GM21825 (cell line): ENCODE data around the gene CSDE1.

Source experiments
- ATAC-seq: cut with Tn5 transposase; IDR thresholded peaks from one replicate; pipeline ENCODE4 v1.9.1; 2021; ENCODE audit warnings: mild to moderate bottlenecking, moderate library complexity; ENCODE audit not compliant: unreplicated experiment

Gene CSDE1

GRCh38 chr1:114750780-114751179 is 7.0 kb downstream of the CSDE1 start:
- ATAC-seq = no peak

DNA sequence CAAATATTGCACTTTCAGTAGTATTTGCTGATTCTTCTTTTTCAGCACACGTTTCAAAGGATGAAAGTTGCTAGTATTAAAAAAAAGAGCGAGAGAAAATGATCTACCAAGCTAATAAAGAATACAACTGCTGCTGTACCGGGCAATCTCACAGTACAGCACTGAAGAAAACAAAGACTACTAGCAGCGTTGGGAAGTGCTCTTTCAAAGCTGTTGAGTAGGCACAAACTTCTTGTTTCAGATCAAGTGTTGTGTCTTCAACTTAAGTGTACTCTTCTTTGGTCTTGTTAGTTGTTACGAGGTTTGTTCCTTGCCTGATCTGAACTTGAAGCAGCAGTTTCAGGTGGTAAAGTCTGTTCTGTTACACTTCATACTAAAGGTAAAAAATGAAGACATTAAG is 7.9 kb downstream of the CSDE1 start:
- ATAC-seq = no peak

GRCh38 chr1:114746450-114747121 is 11.2 kb downstream of the CSDE1 start:
- ATAC-seq = no peak

- no peak for ATAC-seq
Measured at GRCh38 chr1:114745291-114745690, 12.5 kb downstream of the CSDE1 start.

- no peak for ATAC-seq
Measured at GRCh38 chr1:114741963-114742746, 15.6 kb downstream of the CSDE1 start.

- no peak for ATAC-seq
Measured at GRCh38 chr1:114740331-114740730, 17.5 kb downstream of the CSDE1 start.

- ATAC-seq = no peak
Measured at GRCh38 chr1:114737314-114737849, 20.4 kb downstream of the CSDE1 start.

- no peak for ATAC-seq
Measured at GRCh38 chr1:114735479-114735878, 22.3 kb downstream of the CSDE1 start.

DNA sequence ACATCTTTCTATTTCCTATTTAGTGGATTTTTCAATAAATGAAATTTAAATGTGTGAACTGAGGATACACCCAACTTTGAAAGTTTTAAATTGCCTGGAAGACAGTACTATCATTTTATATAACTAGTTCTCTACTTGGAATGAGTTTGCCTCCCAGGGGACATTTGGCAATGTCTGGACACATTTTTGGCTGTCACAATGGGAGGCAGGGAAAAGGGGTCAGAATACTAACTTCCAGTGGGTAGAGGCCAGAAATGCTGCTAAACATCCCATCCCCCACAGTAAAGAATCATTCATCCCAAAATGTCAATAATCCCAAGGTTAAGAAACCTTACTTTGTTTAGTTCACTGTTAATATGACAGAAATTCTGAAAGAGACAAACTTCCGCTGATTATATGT is 28.0 kb downstream of the CSDE1 start:
- no peak for ATAC-seq

- no peak for ATAC-seq
Measured at GRCh38 chr1:114728553-114728952, 29.2 kb downstream of the CSDE1 start.

DNA sequence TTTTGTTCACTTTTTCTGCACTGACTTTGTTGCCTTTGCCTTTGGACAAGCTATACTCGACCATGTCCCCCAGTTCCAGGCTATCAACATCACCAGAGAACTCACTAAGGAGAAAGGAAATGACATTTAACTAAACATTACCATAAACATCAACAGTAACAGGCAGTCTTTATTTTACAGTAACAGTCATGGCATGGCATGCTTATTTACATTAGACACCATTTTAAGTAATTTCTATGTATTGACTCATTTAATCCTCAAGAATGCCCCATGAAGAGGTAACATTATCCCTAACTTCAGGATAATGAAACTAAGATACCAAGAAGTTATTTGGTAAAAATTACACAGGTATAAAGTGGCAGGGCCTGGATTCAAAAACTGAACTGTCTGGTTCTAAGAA is 32.6 kb downstream of the CSDE1 start:
- no peak for ATAC-seq

DNA sequence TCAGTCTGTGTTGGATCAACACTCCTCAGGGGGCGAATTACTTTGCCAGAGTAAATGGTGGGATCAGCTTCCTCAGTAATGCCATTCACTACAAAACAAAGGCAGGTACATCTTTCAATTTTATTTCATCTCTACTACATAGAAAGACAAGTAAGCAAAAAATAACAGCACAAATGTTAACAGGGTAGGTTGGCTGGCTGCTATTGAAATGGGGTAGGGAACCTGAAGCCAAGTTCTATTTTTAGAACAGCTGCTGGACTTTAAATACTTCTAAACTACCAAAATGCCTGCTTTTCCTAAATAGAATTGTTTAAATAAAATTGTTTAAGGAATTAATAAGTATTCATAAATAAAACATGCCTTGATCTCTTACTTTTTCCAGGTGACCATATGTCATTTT is 33.9 kb downstream of the CSDE1 start:
- no peak for ATAC-seq

DNA sequence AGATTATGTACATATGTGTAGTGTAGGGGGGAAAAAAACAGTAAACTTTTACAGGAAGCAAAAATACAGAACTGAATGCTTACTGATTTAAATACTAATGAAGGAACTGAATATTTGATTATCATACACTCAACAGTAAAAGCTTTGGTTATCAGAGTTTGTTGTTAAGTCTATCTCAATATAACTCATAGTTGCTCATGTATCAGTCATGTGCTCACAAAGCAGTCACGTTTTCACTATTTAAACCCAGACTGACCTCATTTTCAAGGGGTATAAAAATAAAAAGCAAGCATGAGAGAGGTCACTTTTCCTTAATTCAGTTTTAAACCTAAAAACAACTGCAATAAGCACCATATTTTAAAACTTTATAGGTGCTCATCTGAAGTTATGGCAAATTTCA is 34.3 kb downstream of the CSDE1 start:
- no peak for ATAC-seq

DNA sequence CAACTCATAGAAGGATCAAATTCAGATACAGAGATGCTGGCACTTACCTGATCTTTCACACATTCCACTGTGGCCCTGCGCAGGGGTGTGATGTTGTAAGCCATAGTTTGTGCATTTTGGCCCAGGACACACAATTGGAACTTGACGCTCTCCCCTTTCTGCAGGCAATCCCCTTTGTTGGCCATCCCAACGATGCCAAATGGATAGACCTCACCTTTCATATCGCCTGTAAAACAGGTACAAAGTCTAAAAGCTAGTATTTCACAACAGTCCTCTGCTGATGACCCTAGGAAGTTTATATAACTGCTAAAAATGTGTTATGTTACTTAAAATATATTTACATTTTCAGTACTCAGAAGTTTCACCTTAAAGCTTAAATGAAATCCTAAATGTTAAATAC is 37.3 kb downstream of the CSDE1 start:
- no peak for ATAC-seq

DNA sequence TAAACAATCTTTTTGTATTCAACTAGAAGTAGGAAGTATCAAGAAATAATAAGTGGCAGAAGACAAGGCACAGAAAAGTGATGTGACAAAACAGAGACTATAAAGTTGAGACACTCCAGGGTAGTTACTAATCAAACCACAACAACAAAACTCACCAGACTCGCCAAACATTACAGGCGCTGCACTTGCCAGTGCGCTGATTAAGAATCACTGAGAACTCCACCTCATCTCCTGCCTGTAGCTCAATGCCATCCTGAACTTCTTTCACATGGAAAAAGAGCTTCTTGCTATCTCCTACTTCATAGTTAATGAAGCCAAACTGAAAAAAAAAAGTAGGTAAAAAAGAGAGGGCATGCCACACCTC is 38.4 kb downstream of the CSDE1 start:
- no peak for ATAC-seq

DNA sequence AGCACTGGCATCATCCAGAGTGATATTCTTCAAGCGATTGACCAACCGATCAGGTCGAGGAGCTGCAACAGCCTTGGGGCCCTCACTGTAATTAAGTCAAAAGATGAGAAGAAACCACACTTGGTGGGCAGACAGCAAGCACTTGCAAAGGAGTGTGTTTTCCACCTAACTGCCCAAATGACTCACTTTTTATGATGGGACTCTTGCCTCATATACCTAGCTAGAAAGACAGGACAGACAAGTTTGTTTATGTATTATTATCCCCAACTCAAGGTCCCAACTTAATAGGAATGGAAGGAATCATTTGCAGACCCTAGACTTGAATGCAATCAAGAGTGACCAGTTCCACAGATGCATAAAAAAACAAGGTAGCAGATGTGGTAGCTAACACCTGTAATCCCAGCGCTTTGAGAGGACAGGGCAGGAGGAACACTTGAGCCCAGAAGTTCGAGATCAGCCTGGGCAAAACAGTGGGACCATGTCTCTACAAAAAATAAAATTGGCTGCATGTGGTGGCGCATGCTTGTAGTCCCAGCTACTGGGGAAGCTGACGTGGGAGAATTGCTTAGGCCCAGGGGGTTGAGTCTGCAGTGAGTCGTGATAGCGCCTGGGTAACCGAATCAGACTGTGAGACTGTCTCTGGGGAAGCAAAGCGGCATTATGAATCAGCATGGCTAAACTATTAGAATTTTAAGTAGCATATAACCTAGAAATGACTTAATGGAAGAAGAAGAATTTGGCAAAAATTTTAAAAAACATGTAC is 38.9 kb downstream of the CSDE1 start:
- ATAC-seq = no peak

- peak; percentile 91 for ATAC-seq
Measured at GRCh38 chr1:114716304-114717170, 41.2 kb downstream of the CSDE1 start, which contains the start of gene NRAS. NRAS (minus strand) TSS chr1:114716771; CDS start chr1:114716160, 611 bp downstream.

GRCh38 chr1:114715952-114716303 is 41.9 kb downstream of the CSDE1 start:
- ATAC-seq = no peak

DNA sequence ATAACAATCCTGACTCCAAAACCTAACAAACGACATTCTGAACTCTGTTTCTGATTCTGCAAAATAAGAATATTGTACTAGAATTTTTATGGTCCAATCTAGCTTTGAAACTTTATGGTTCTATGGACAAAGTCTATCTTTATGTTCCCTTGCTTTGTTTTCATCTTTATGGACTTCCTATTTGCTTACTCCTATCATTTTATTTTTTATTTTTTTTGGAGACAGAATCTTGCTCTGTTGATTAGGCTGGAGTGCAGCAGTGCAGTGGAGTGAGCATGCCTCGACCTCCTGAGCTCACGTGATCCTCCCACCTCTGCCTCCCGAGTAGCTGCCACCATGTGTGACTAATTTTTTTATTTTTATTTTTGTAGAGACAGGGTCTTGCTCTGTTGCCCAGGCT is 44.8 kb downstream of the CSDE1 start:
- no peak for ATAC-seq

DNA sequence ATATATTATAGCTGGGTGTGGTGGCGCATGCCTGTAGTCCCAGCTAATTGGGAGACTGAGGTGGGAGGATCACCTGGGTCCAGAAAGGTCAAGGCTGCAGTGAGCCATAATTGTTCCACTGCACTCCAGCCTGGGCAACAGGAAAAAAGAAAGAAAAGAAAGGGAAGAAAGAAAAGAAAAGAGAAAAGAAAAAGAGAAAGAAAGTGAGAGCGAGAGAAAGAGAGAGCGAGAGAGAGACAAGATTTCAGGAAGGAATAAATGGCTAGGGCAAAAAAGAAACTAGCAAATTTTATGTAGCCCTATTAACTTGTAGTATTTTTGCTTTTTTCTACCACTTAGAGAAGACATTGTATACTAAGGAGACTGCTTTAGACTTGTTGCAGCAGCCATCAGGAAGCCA is 47.4 kb downstream of the CSDE1 start:
- ATAC-seq = no peak

GRCh38 chr1:114707604-114708003 is 50.2 kb downstream of the CSDE1 start:
- no peak for ATAC-seq
